Choroid plexus epithelial cell (primary cell): ENCODE data around the gene SLC40A1.

Experiments
- DNase-seq: peaks from one replicate; pipeline ENCODE4 v3.0.0-alpha.2; 2010; ENCODE audit warnings: low read depth
- H3K4me3 ChIP-seq: 2 replicates; pipeline ENCODE4 v1.5.1; 2011; ENCODE audit warnings: low read depth, mild to moderate bottlenecking, control low read depth, low read length, moderate library complexity
- CTCF ChIP-seq: conservative IDR thresholded peaks from 2 replicates; pipeline ENCODE4 v1.5.1; 2011; ENCODE audit warnings: low read depth, mild to moderate bottlenecking, control low read depth, inconsistent platforms, low read length, moderate library complexity

SLC40A1 gene

GRCh38 chr2:189585226-189585756 lies 4.7 kb upstream of the SLC40A1 start:
- H3K4me3 ChIP-seq: no peak overlapping the region
- DNase-seq: no peak
- no peak for TF ChIP-seq CTCF

- TF ChIP-seq CTCF: no peak
- DNase-seq: no peak
- no peak overlapping the region for H3K4me3 ChIP-seq
Measured at GRCh38 chr2:189584686-189585085, 4.1 kb upstream of the SLC40A1 start.

- DNase-seq: no peak
- no peak overlapping the region for H3K4me3 ChIP-seq
- no peak for TF ChIP-seq CTCF
Measured at GRCh38 chr2:189583227-189584198, 2.9 kb upstream of the SLC40A1 start.

GRCh38 chr2:189582809-189583192 lies 2.2 kb upstream of the SLC40A1 start:
- DNase-seq: no peak
- H3K4me3 ChIP-seq: no peak overlapping the region
- TF ChIP-seq CTCF: no peak

GRCh38 chr2:189582140-189582808 lies 1.7 kb upstream of the SLC40A1 start:
- no peak overlapping the region for H3K4me3 ChIP-seq
- no peak for DNase-seq
- TF ChIP-seq CTCF: no peak

- no peak for TF ChIP-seq CTCF
- peak overlapping the region; percentile 60 for H3K4me3 ChIP-seq
- DNase-seq: no peak
Measured at GRCh38 chr2:189581354-189582139, 961 bp upstream of the SLC40A1 start.
